HFFc6 (cell line): ENCODE results near the gene STK10. TPM values are rescaled to one million over a fixed set of nuclear protein-coding genes. Genes with fewer than 3 reads are reported as not detected.

Experiments
- DNase-seq: peaks from one replicate; pipeline ENCODE4 v3.0.0-alpha.2; 2018
- H3K27ac Mint-ChIP-seq: 2 replicates; pipeline ENCODE4 v1.8.0; 2020; ENCODE audit warnings: mild to moderate bottlenecking, mixed read lengths
- H3K27me3 Mint-ChIP-seq: 2 replicates; pipeline ENCODE4 v1.8.0; 2021; ENCODE audit warnings: mild to moderate bottlenecking, moderate library complexity, mixed read lengths; ENCODE audit not compliant: insufficient read depth
- H3K36me3 Mint-ChIP-seq: 2 replicates; pipeline ENCODE4 v1.8.0; 2021; ENCODE audit warnings: low read depth, mixed read lengths
- H3K4me1 Mint-ChIP-seq: 2 replicates; pipeline ENCODE4 v1.8.0; 2020; ENCODE audit warnings: low read depth, mixed read lengths
- H3K4me3 Mint-ChIP-seq: 2 replicates; pipeline ENCODE4 v1.8.0; 2020; ENCODE audit warnings: mild to moderate bottlenecking, moderate library complexity, mixed read lengths
- H3K9me3 Mint-ChIP-seq: 2 replicates; pipeline ENCODE4 v1.8.0; 2020; ENCODE audit warnings: mild to moderate bottlenecking, mixed read lengths
- CTCF ChIP-seq: fragments of 200-600 bp; sonication (generic); IDR thresholded peaks from 2 replicates; pipeline ENCODE4 v1.5.0; 2021; ENCODE audit warnings: antibody characterized with exemption, mild to moderate bottlenecking
- total RNA-seq, 6 experiments: library from RNA; stranded (reverse); fragmentation: NEBNext Ultra II Directional; extraction: Animal tissue kit (Norgen Biotek cat#: 25700); gene quantifications; 2 replicates in 1 of 6; 3 replicates in 5 of 6; pipeline ENCODE4 v1.2.3, GENCODE V29; 2021

The STK10 gene
- total RNA-seq, 6 experiments from 2014 or later, result 39.8 to 51.6 (median 47.5) TPM

GRCh38 chr5:172129256-172129910, 58.6 kb downstream of the STK10 start:
- H3K36me3 Mint-ChIP-seq, result peaks cover 44% of the 10 kb centered on the region
- no peak for TF ChIP-seq CTCF
- no peak for DNase-seq
- H3K27ac Mint-ChIP-seq, result peak overlapping the region; percentile 54
- H3K27me3 Mint-ChIP-seq, result peaks cover 2% of the 10 kb centered on the region
- H3K4me1 Mint-ChIP-seq, result peaks cover 40% of the 10 kb centered on the region
- no peak overlapping the region for H3K4me3 Mint-ChIP-seq
- peaks cover 2% of the 10 kb centered on the region; the same call in 1 of the 2 replicates for H3K9me3 Mint-ChIP-seq

GRCh38 chr5:172127581-172127980, 60.4 kb downstream of the STK10 start:
- no peaks in the 10 kb centered on the region for H3K9me3 Mint-ChIP-seq
- H3K27ac Mint-ChIP-seq, result no peak overlapping the region
- H3K36me3 Mint-ChIP-seq, result peaks cover 35% of the 10 kb centered on the region
- peaks cover 2% of the 10 kb centered on the region for H3K27me3 Mint-ChIP-seq
- DNase-seq, result no peak
- no peak overlapping the region for H3K4me3 Mint-ChIP-seq
- no peak for TF ChIP-seq CTCF
- H3K4me1 Mint-ChIP-seq, result peaks cover 37% of the 10 kb centered on the region

- peak; percentile 83 for DNase-seq
- Mint-ChIP-seq H3K27ac (no peak overlapping the region), H3K9me3 (no peaks in the 10 kb centered on the region), H3K36me3 (peaks cover 27% of the 10 kb centered on the region), H3K4me1 (peaks cover 20% of the 10 kb centered on the region), H3K27me3 (no peaks in the 10 kb centered on the region; the same call in 1 of the 2 replicates), H3K4me3 (no peak overlapping the region)
- TF ChIP-seq CTCF, result peak; percentile 64
Observed at GRCh38 chr5:172123269-172123692, 64.7 kb downstream of the STK10 start.

GRCh38 chr5:172119921-172120688, 67.9 kb downstream of the STK10 start:
- no peak overlapping the region; the same call in 1 of the 2 replicates for H3K27ac Mint-ChIP-seq
- H3K4me3 Mint-ChIP-seq, result no peak overlapping the region
- H3K27me3 Mint-ChIP-seq, result no peaks in the 10 kb centered on the region; the same call in 1 of the 2 replicates
- H3K4me1 Mint-ChIP-seq, result peaks cover 30% of the 10 kb centered on the region
- no peaks in the 10 kb centered on the region for H3K9me3 Mint-ChIP-seq
- DNase-seq, result no peak
- no peak for TF ChIP-seq CTCF
- peaks cover 32% of the 10 kb centered on the region for H3K36me3 Mint-ChIP-seq

- Mint-ChIP-seq H3K27ac (no peak overlapping the region), H3K4me1 (peaks cover 26% of the 10 kb centered on the region), H3K27me3 (no peaks in the 10 kb centered on the region; the same call in 1 of the 2 replicates), H3K36me3 (peaks cover 25% of the 10 kb centered on the region), H3K4me3 (no peak overlapping the region), H3K9me3 (no peaks in the 10 kb centered on the region)
- no peak for TF ChIP-seq CTCF
- DNase-seq, result no peak
Observed at GRCh38 chr5:172118891-172119290, 69.1 kb downstream of the STK10 start.
